SU-DHL-6 (cell line): ENCODE results near the gene SPNS3.

Source experiments
- H2AFZ ChIP-seq: fragments of 200-600 bp; sonication (generic); 2 replicates; pipeline ENCODE4 v1.6.1; 2014; ENCODE audit warnings: low read depth, mild to moderate bottlenecking, moderate library complexity, mixed read lengths, antibody characterized with exemption, low read length; ENCODE audit not compliant: severe bottlenecking
- H3F3A ChIP-seq: fragments of 200-600 bp; shearing (Covaris generic); 2 replicates; pipeline ENCODE4 v1.6.0; 2016; ENCODE audit warnings: antibody characterized with exemption, mild to moderate bottlenecking; ENCODE audit not compliant: insufficient read depth
- H3K27ac ChIP-seq: fragments of 200-600 bp; sonication (generic); 2 replicates; pipeline ENCODE4 v1.5.1; 2016; ENCODE audit warnings: low read depth, mild to moderate bottlenecking, low read length, moderate library complexity, mixed read lengths
- H3K27me3 ChIP-seq: fragments of 200-600 bp; sonication (generic), shearing (Covaris generic); 2 replicates; pipeline ENCODE4 v1.6.0; 2014; ENCODE audit warnings: mild to moderate bottlenecking, low read length
- H3K36me3 ChIP-seq: fragments of 200-600 bp; sonication (generic); 2 replicates; pipeline ENCODE4 v1.6.1; 2014; ENCODE audit warnings: mild to moderate bottlenecking, low read length, mixed read lengths
- H3K4me2 ChIP-seq: fragments of 300-600, 200-600 bp; shearing (Covaris generic), sonication (generic); 2 replicates; pipeline ENCODE4 v1.6.0; 2014; ENCODE audit warnings: low read length, low read depth, mild to moderate bottlenecking; ENCODE audit not compliant: poor library complexity, severe bottlenecking
- H3K4me3 ChIP-seq: fragments of 200-600 bp; sonication (generic); 2 replicates; pipeline ENCODE4 v1.5.1; 2014; ENCODE audit warnings: antibody characterized with exemption, low read length, mild to moderate bottlenecking, mixed read lengths; ENCODE audit not compliant: insufficient read depth, poor library complexity, severe bottlenecking
- H3K79me2 ChIP-seq: fragments of 200-600 bp; sonication (generic); 2 replicates; pipeline ENCODE4 v1.6.1; 2014; ENCODE audit warnings: mild to moderate bottlenecking, low read length, moderate library complexity; ENCODE audit not compliant: insufficient read depth
- H3K9ac ChIP-seq: fragments of 200-600 bp; sonication (generic); 2 replicates; pipeline ENCODE4 v1.7.0; 2014; ENCODE audit warnings: mild to moderate bottlenecking, low read length
- H3K9me2 ChIP-seq: fragments of 200-600 bp; sonication (generic); replicated peaks from 2 replicates; pipeline ENCODE4 v1.6.1; 2014; ENCODE audit warnings: low read length; ENCODE audit not compliant: insufficient read depth
- H3K9me3 ChIP-seq: fragments of 200-600 bp; sonication (generic); 2 replicates; pipeline ENCODE4 v1.6.1; 2014; ENCODE audit warnings: low read length, mixed read lengths; ENCODE audit not compliant: insufficient read depth
- H4K20me1 ChIP-seq: fragments of 200-600 bp; sonication (generic); 2 replicates; pipeline ENCODE4 v1.6.1; 2014; ENCODE audit warnings: low read depth, mild to moderate bottlenecking, antibody characterized with exemption, low read length, moderate library complexity, mixed read lengths
- EZH2phosphoT487 ChIP-seq: fragments of 200-600 bp; sonication (generic), shearing (Covaris generic); conservative IDR thresholded peaks from 2 replicates; pipeline ENCODE4 v1.6.1; 2018; ENCODE audit warnings: mild to moderate bottlenecking, antibody characterized with exemption, low read length, moderate library complexity, mixed read lengths
- TF ChIP-seq, protein P1 (sequence below): fragments of 200-600 bp; sonication (generic); IDR thresholded peaks from one replicate; pipeline ENCODE4 v1.5.1; 2017; ENCODE audit warnings: antibody characterized with exemption, mild to moderate bottlenecking, low read length, moderate library complexity; ENCODE audit not compliant: insufficient read depth, poor library complexity, severe bottlenecking

SPNS3 gene

DNA sequence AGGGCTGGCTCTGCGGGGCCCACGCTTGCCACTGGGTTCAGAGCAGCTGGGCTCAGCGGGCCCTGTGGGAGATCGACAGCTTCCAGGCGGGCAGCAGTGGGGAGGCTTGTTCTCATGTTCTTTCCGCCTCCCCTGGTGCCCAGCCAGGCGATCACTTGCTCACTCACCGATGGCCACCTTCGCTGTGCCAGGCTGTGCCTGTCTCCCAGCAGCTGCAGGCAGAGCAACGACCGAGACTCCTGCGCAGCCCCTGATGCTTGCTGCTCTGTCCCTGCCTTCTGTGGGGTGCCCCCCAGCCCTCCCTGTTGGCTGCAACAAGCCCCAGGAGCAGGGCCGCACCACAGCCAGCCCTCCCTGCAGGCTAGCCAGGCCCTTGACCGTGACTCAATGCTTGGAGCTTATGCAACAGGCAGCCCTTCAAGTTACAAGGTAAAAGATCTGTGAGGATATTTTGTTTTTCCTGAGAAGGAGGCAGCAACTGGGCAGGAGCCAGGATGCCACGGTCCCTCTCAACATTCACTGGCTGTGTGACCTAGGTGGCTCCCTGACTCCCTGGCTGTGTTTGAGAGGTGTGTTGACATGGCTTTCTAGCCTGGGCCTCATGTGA lies 55.4 kb downstream of the SPNS3 start:
- Histone ChIP-seq H3K9me3 (no peaks in the 10 kb centered on the region), H2AFZ (no peak overlapping the region), H3K36me3 (no peaks in the 10 kb centered on the region), H3K79me2 (no peaks in the 10 kb centered on the region), H3K27ac (no peak overlapping the region), H4K20me1 (no peaks in the 10 kb centered on the region), H3K4me2 (no peak overlapping the region), H3K27me3 (no peaks in the 10 kb centered on the region), H3F3A (no peaks in the 10 kb centered on the region), H3K9ac (no peak overlapping the region), H3K9me2 (no peaks in the 10 kb centered on the region), H3K4me3 (no peak overlapping the region)
- TF ChIP-seq, protein P1, sequence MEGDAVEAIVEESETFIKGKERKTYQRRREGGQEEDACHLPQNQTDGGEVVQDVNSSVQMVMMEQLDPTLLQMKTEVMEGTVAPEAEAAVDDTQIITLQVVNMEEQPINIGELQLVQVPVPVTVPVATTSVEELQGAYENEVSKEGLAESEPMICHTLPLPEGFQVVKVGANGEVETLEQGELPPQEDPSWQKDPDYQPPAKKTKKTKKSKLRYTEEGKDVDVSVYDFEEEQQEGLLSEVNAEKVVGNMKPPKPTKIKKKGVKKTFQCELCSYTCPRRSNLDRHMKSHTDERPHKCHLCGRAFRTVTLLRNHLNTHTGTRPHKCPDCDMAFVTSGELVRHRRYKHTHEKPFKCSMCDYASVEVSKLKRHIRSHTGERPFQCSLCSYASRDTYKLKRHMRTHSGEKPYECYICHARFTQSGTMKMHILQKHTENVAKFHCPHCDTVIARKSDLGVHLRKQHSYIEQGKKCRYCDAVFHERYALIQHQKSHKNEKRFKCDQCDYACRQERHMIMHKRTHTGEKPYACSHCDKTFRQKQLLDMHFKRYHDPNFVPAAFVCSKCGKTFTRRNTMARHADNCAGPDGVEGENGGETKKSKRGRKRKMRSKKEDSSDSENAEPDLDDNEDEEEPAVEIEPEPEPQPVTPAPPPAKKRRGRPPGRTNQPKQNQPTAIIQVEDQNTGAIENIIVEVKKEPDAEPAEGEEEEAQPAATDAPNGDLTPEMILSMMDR, result no peak
- TF ChIP-seq EZH2phosphoT487, result no peak

DNA sequence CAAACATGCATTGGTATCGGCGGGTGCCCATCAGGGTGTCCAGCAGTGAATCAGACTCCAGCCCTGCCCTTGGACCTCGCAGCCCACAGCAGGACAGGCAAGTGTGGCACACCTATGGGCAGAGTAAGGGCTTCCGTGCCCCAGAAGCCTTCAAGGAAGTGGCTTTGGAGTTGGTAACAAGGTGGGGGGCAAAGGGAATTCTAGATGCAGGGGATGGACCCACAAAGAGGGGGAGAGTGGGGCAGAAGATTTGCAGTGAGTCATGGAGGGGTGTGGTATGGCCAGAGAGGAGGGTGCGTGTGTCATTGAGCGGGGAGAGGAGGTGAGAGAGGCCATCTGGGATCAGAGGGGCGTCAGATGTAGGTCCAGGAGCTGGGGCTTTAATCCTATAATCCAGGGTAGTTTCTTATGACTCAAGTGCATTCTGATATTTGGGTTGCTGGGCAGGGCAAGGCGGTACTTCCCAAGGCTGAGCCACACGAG lies 56.4 kb downstream of the SPNS3 start:
- Histone ChIP-seq H3K9me2 (no peaks in the 10 kb centered on the region), H3K27ac (no peak overlapping the region), H3K4me2 (no peak overlapping the region), H3K9ac (no peak overlapping the region), H3K36me3 (no peaks in the 10 kb centered on the region), H3K9me3 (no peaks in the 10 kb centered on the region), H3K27me3 (no peaks in the 10 kb centered on the region), H2AFZ (no peak overlapping the region), H4K20me1 (no peaks in the 10 kb centered on the region), H3F3A (no peaks in the 10 kb centered on the region), H3K79me2 (no peaks in the 10 kb centered on the region), H3K4me3 (no peak overlapping the region)
- TF ChIP-seq EZH2phosphoT487, result no peak
- TF ChIP-seq, protein P1, result no peak

DNA sequence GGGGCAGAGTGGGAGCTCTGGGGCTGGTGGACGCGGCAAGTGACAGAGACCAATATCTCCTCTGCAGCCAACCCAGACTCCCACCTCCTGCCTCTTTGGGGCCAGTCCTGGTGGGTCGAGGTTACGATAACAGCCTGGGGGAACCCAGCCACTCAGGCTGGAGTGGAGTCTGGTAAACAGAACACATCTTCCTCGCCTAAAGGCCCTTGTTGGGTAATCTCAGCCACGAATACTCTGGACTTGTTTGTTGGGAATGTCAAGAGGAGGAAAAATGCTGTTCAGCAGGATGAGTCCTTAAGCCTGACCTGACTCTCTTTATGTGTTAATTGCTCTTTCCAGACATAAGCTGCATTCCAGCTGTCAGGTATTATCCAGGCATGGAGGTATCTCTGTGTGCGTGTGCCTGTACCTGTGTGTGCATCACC lies 56.9 kb downstream of the SPNS3 start:
- no peak overlapping the region for H3K27ac ChIP-seq
- no peak overlapping the region for H2AFZ ChIP-seq
- no peaks in the 10 kb centered on the region for H3K36me3 ChIP-seq
- no peak for TF ChIP-seq EZH2phosphoT487
- TF ChIP-seq, protein P1, result no peak
- no peaks in the 10 kb centered on the region for H3K27me3 ChIP-seq
- H3K9me2 ChIP-seq, result no peaks in the 10 kb centered on the region
- no peaks in the 10 kb centered on the region for H4K20me1 ChIP-seq
- H3F3A ChIP-seq, result no peaks in the 10 kb centered on the region
- no peak overlapping the region for H3K4me2 ChIP-seq
- no peak overlapping the region for H3K9ac ChIP-seq
- no peaks in the 10 kb centered on the region for H3K9me3 ChIP-seq
- H3K79me2 ChIP-seq, result no peaks in the 10 kb centered on the region
- no peak overlapping the region for H3K4me3 ChIP-seq
